ENCODE data around the gene HDHD5. TPM values are rescaled to one million over a fixed set of nuclear protein-coding genes. Genes with fewer than 3 reads are reported as not detected.

Gene HDHD5
- total RNA-seq, 1 donor from 2014 or later, result 30.7 TPM

- no peak for TF ChIP-seq CTCF (IDR thresholded peaks at IDR 0.05)
- Mint-ChIP-seq H3K4me1 (ENCODE audit: unreplicated experiment) (no peaks in the 10 kb centered on the region), H3K4me3 (ENCODE audit: unreplicated experiment) (no peak overlapping the region), H3K9me3 (ENCODE audit: unreplicated experiment) (no peaks in the 10 kb centered on the region), H3K27ac (ENCODE audit: unreplicated experiment) (no peak overlapping the region), H3K27me3 (ENCODE audit: unreplicated experiment) (no peaks in the 10 kb centered on the region), H3K36me3 (ENCODE audit: unreplicated experiment) (peaks cover 7% of the 10 kb centered on the region)
- DNase-seq (ENCODE audit: extremely low spot score, unreplicated experiment), result no peak
Observed at GRCh38 chr22:17145021-17145680, 13.9 kb downstream of the HDHD5 start.

GRCh38 chr22:17143826-17144225, 15.3 kb downstream of the HDHD5 start:
- Mint-ChIP-seq H3K4me1 (ENCODE audit: unreplicated experiment) (no peaks in the 10 kb centered on the region), H3K36me3 (ENCODE audit: unreplicated experiment) (peaks cover 7% of the 10 kb centered on the region), H3K9me3 (ENCODE audit: unreplicated experiment) (no peaks in the 10 kb centered on the region), H3K27ac (ENCODE audit: unreplicated experiment) (no peak overlapping the region), H3K27me3 (ENCODE audit: unreplicated experiment) (no peaks in the 10 kb centered on the region), H3K4me3 (ENCODE audit: unreplicated experiment) (no peak overlapping the region)
- DNase-seq (ENCODE audit: extremely low spot score, unreplicated experiment), result no peak
- TF ChIP-seq CTCF (IDR thresholded peaks at IDR 0.05), result no peak

GRCh38 chr22:17143101-17143500, 16.0 kb downstream of the HDHD5 start:
- H3K4me1 Mint-ChIP-seq (ENCODE audit: unreplicated experiment), result no peaks in the 10 kb centered on the region
- no peaks in the 10 kb centered on the region for H3K9me3 Mint-ChIP-seq (ENCODE audit: unreplicated experiment)
- DNase-seq (ENCODE audit: extremely low spot score, unreplicated experiment), result no peak
- peaks cover 9% of the 10 kb centered on the region for H3K36me3 Mint-ChIP-seq (ENCODE audit: unreplicated experiment)
- H3K27ac Mint-ChIP-seq (ENCODE audit: unreplicated experiment), result no peak overlapping the region
- no peak overlapping the region for H3K4me3 Mint-ChIP-seq (ENCODE audit: unreplicated experiment)
- H3K27me3 Mint-ChIP-seq (ENCODE audit: unreplicated experiment), result no peaks in the 10 kb centered on the region
- no peak for TF ChIP-seq CTCF (IDR thresholded peaks at IDR 0.05)

- Mint-ChIP-seq H3K27ac (ENCODE audit: unreplicated experiment) (no peak overlapping the region), H3K36me3 (ENCODE audit: unreplicated experiment) (peaks cover 15% of the 10 kb centered on the region), H3K27me3 (ENCODE audit: unreplicated experiment) (no peaks in the 10 kb centered on the region), H3K4me1 (ENCODE audit: unreplicated experiment) (no peaks in the 10 kb centered on the region), H3K9me3 (ENCODE audit: unreplicated experiment) (no peaks in the 10 kb centered on the region), H3K4me3 (ENCODE audit: unreplicated experiment) (no peak overlapping the region)
- DNase-seq (ENCODE audit: extremely low spot score, unreplicated experiment), result no peak
- TF ChIP-seq CTCF (IDR thresholded peaks at IDR 0.05), result no peak
Observed at GRCh38 chr22:17140826-17141766, 18.0 kb downstream of the HDHD5 start.

- TF ChIP-seq CTCF (IDR thresholded peaks at IDR 0.05), result no peak
- DNase-seq (ENCODE audit: extremely low spot score, unreplicated experiment), result no peak
- Mint-ChIP-seq H3K36me3 (ENCODE audit: unreplicated experiment) (peaks cover 15% of the 10 kb centered on the region), H3K27me3 (ENCODE audit: unreplicated experiment) (no peaks in the 10 kb centered on the region), H3K4me1 (ENCODE audit: unreplicated experiment) (no peaks in the 10 kb centered on the region), H3K4me3 (ENCODE audit: unreplicated experiment) (no peak overlapping the region), H3K27ac (ENCODE audit: unreplicated experiment) (no peak overlapping the region), H3K9me3 (ENCODE audit: unreplicated experiment) (no peaks in the 10 kb centered on the region)
Observed at GRCh38 chr22:17140022-17140421, 19.1 kb downstream of the HDHD5 start.
